ENCODE measurements around the gene SERINC2.
"Not testable (repeated sequence)": the region's sequence is repeated elsewhere in the genome, so short reads cannot be mapped to it uniquely, and the experiment has no call there.

Gene SERINC2

DNA sequence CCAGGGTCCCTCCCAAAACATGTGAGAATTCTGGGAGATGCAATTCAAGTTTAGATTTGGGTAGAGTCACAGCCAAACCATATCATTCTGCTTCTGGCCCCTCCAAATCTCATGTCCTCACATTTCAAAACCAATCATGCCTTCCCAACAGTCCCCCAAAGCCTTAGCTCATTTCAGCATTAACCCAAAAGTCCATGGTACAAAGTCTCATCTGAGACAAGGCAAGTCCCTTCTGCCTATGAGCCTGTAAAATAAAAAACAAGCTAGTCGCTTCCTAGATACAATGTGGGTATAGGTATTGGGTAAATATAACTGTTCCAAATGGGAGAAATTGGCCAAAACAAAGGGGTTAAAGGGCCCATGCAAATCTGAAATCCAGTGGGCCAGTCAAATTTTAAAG, 59.7 kb downstream of the SERINC2 start:
- not testable (repeated sequence) for DNase-seq

DNA sequence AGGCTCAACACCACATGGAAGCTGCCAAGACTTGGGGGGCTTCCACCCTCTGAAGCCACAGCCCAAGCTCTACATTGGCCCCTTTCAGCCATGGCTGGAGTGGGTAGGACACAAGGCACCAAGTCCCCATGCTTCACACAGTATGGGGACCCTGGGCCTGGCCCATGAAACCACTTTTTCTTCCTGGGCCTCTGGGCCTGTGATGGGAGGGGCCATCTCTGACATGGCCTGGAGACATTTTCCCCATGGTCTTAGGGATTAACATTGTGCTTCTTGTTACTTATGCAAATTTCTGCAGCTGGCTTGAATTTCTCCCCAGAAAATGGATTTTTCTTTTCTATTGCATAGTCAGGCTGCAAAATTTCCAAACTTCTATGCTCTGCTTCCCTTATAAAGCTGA, 60.5 kb downstream of the SERINC2 start:
- DNase-seq, result not testable (repeated sequence)

DNA sequence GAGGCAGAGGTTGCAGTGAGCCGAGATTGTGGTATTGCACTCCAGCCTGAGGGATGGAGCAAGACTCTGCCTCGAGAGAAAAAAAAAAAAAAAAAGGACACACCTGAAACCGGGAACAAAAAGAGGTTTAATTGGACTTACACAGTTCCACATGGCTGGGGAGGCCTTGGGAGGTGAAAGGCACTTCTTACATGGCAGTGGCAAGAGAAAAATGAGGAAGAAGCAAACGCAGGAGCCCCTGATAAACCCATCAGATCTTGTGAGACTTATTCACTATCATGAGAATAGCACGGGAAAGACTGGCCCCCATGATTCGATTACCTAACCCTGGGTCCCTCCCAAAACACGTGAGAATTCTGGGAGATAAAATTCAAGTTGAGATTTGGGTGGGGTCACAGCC, 61.6 kb downstream of the SERINC2 start:
- not testable (repeated sequence) for DNase-seq

DNA sequence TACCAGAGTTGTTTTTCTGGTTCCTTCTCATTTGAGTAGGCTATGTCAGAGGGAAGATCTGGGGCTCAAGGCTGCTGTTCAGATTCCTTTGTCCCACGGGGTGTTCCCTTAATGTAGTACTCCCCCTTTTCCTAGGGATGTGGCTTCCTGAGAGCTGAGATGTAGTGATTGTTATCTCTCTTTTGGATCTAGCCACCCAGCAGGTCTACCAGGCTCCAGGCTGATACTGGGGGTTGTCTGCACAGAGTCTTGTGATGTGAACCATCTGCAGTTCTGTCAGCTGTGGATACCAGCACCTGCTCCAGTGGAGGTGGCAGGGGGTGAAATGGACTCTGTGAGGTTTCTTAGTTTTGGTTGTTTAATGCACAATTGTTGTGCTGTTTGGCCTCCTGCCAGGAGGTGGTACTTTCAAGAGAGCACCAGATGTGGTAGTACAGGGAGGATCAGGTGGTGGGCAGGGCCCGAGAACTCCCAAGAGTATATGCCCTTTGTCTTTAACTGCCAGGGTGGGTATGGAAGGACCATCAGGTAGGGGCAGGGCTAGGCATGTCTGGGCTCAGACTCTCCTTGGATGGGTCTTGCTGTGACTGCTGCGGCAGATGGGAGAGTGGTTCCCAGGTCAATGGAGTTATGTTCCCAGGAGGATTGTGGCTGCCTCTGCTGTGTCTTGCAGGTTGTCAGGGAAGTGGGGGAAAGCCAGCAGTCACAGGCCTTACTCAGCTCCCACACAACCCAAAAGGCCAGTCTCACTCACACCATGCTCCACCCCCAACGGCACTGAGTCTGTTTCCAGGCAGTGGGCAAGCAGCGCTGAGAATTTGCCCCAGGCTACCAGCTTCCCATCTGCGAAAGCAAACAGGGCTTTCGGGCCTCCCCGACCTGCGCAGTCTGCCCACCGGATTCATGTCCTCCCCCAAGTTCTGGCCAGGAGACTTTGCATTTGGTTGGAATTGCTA, 64.2 kb downstream of the SERINC2 start:
- no peak for DNase-seq

DNA sequence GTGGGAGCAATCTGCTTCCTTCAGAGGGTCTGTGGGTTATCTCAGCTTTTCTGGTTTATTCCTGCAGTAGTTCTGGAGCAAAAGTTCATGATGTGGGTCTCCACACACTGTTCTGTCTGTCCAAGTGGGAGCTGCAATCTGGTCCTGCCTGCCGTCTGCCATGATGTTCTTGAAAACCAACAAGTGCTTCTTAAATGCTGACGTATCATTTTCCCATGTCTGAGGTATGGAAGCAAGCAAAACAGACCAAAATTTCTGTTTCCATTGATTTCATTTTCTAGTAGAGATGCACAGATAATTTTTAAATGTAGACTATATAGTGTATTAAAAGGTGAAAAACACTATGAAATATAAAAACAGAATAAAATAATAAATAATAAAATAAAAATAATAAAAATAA, 65.2 kb downstream of the SERINC2 start:
- no peak for DNase-seq

DNA sequence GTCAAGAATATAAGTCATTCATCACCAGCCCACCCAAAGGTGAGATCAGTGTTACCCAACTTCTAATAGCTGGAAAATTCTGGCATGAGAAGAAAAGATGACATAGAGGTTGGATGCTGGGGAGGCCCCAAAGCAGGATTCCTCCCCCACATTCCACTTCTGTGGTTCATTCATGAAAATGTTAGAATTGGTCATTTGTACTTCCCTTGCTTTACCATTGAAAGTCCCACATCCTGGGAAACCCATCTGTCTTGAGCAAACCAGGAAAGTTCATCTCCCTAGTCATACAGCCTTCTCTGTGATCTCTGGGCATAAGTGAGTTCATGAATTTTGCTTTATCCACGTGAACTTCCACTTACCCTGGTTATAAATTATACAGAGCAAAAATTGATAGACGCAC, 66.8 kb downstream of the SERINC2 start:
- DNase-seq, result no peak

DNA sequence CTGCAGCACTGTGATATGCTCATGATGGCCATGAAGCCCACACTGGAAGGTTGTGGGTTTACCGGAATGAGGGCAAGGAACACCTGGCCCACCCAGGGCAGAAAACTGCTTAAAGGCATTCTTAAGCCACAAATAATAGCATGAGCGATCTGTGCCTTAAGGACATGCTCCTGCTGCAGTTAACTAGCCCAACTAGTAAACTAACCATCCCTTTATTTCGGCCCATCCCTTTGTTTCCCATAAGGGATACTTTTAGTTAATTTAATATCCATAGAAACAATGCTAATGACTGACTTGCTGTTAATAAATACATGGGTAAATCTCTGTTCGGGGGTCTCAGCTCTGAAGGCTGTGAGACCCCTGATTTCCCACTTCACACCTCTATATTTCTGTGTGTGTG, 67.4 kb downstream of the SERINC2 start:
- DNase-seq, result not testable (repeated sequence)

DNA sequence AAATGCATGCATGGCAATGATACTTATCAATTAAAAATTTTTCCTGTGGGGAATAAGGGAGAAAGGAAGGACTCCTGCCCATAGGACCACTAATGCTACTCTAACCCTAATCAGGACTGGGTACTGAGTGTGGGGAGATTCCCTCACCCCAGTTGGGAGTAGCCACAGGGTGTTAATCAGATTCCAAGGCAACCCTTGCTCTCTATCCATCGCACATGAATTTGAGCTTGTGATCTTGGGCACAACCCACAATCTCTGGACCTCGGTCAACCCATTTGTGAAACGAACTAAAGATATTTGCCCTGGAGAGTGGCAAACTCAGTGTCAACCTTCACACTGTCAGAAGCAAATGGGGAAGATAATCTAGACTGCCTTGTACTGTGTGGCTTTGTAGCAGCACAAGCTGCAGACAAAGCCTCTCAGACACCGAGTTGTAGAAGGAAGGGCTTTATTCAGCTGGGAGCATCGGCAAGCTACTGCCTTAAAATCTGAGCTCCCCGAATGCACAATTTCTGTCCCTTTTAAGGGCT, 69.5 kb downstream of the SERINC2 start:
- DNase-seq, result no peak

DNA sequence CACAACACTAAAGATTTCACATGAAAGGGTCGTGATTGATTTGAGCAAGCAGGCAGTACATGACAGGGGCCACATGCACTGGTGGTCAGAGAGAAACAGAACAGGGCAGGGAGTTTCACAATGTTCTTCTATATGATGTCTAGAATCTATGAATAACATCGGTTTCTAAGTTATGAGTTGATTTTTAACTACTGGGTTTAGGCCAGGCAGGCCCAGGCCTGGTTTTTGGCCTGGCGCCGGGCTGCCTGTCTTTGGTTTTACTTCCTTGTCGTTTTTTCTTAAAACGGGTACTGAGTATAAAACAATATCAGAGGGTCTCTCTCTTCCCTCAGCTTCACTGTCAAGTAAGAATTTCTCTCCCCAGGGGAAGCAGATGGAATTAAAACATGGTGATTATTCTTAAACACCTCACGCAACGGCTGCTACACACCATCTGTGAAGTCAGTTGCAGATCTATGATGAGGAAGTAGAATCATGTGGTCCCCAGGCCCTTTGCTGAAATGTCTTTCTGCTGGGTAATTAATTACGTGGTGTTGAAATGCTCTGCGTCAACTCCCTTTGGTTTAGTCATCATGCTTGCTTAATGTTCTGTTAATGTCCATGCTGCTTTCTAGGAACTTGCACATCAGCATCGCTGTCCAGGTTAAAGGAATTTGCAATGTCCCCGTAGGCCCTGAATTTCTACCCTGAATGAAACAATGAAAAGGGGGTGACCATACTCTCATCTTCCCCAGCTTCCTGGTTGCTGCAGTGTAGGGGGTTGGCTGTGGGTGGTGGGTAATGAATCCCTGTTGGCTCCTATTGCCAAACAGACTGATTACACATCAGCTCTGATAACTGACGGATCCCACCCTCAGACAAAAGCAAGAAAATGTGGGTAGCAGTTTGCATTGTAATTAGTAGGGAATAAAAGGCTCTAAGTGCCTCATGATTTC, 70.3 kb downstream of the SERINC2 start:
- no peak for DNase-seq

Measured in stimulated activated CD4-positive, alpha-beta T cell treated with anti-CD3 and anti-CD28 coated beads, Interleukin-2, amount 100 ng/mL, for 48 hours (primary cell).